ENCODE results near the gene MAPK10. TPM values are rescaled to one million over a fixed set of nuclear protein-coding genes. Genes with fewer than 3 reads are reported as not detected.

MAPK10 gene
- total RNA-seq, 1 donor from 2014 or later = 123 TPM

DNA sequence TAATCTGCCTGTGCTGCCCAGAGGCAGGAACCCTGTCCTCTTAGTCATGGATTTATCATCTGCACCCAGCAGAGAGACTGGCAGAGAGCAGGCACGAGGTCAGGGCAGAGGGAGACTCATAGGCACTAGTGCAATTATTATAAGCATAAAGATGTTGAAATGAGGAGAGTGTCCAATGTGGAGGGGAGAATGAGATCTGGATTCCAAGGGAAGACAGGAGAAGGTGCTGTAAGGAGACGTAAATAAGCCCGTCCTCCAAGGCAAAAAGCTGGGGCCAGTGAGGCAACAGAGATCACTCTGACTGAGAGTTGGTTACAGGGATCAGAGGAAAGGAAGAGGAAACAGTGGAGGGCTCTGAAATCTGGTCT lies 406.2 kb downstream of the MAPK10 start:
- no peak for DNase-seq (ENCODE audit: extremely low spot score in 2 of 2)
- H3K27me3 ChIP-seq = no peaks in the 10 kb centered on the region
- no peak for TF ChIP-seq POLR2A (IDR thresholded peaks at IDR 0.05)
- no peak for TF ChIP-seq POLR2AphosphoS5 (IDR thresholded peaks at IDR 0.05; ENCODE audit: insufficient read depth in 1 of 2, low read depth in 1 of 2)
- TF ChIP-seq, protein P1, sequence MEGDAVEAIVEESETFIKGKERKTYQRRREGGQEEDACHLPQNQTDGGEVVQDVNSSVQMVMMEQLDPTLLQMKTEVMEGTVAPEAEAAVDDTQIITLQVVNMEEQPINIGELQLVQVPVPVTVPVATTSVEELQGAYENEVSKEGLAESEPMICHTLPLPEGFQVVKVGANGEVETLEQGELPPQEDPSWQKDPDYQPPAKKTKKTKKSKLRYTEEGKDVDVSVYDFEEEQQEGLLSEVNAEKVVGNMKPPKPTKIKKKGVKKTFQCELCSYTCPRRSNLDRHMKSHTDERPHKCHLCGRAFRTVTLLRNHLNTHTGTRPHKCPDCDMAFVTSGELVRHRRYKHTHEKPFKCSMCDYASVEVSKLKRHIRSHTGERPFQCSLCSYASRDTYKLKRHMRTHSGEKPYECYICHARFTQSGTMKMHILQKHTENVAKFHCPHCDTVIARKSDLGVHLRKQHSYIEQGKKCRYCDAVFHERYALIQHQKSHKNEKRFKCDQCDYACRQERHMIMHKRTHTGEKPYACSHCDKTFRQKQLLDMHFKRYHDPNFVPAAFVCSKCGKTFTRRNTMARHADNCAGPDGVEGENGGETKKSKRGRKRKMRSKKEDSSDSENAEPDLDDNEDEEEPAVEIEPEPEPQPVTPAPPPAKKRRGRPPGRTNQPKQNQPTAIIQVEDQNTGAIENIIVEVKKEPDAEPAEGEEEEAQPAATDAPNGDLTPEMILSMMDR (IDR thresholded peaks at IDR 0.05) = no peak
- H3K4me3 ChIP-seq = no peak overlapping the region
- H3K9me3 ChIP-seq = no peaks in the 10 kb centered on the region
- H3K4me1 ChIP-seq = no peaks in the 10 kb centered on the region
- no peak overlapping the region for H3K27ac ChIP-seq
- no peaks in the 10 kb centered on the region for H3K36me3 ChIP-seq
- intact Hi-C loops (cut with DNase I) = no loop called here

DNA sequence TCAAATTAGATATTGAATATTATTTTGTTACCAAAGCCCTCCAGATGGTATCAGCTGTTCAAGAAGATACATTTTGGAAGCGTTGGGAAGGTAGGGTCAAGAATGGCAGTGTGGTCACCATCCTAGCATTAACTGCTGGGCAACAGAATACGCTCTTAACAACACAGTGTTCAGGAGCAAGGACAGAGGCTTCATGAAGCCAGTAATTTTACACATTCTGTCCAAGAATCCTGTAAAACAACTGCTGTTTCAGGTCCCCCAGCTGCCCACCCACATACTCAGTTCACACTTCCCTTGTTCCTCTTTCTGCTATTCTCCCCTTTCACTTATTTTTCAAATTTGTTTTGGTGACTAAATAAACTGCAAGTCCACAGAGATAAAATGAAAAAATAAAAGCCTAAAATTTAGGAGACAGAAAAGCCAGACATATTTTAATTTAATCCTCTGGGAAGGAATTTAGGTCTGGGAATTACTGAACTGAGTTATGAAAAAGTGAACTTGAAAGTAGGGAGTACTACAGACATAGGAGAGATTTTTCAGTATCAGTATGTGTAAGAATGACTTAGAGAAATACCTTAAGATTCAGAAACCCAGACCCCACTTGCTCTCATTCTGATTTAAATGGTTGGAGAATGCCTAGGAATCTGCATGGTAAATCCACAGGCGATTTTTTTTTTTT lies 406.7 kb downstream of the MAPK10 start:
- no peak for TF ChIP-seq POLR2AphosphoS5 (IDR thresholded peaks at IDR 0.05; ENCODE audit: insufficient read depth in 1 of 2, low read depth in 1 of 2)
- TF ChIP-seq, protein P1 (IDR thresholded peaks at IDR 0.05) = no peak
- TF ChIP-seq POLR2A (IDR thresholded peaks at IDR 0.05) = no peak
- H3K36me3 ChIP-seq = no peaks in the 10 kb centered on the region
- H3K27ac ChIP-seq = no peak overlapping the region
- no peak overlapping the region for H3K4me3 ChIP-seq
- no peak for DNase-seq (ENCODE audit: extremely low spot score in 2 of 2)
- no peaks in the 10 kb centered on the region for H3K9me3 ChIP-seq
- H3K4me1 ChIP-seq = no peaks in the 10 kb centered on the region
- intact Hi-C loops (cut with DNase I) = no loop called here
- H3K27me3 ChIP-seq = no peaks in the 10 kb centered on the region

DNA sequence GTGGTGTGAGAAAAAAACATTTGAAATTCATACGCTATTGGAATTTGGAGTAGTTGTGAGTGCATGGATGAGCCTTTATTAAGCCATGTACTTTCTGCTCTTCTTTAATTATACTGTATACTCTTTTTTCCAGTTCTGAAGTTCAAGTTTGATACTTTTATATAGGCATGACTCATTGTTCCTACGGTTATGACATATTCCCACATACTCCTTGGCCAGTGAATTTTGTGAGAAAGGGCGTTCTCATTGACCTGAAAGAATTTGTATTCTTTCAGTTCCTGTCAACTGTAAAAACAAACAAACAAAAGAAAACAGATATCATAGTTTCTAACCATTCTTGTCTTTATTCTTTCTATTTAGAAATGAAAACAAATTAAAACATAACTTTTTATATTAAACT lies 407.3 kb downstream of the MAPK10 start:
- no peak overlapping the region for H3K4me3 ChIP-seq
- TF ChIP-seq POLR2AphosphoS5 (IDR thresholded peaks at IDR 0.05; ENCODE audit: insufficient read depth in 1 of 2, low read depth in 1 of 2) (no peak), POLR2A (IDR thresholded peaks at IDR 0.05) (no peak)
- TF ChIP-seq, protein P1 (IDR thresholded peaks at IDR 0.05) = no peak
- no peaks in the 10 kb centered on the region for H3K4me1 ChIP-seq
- H3K9me3 ChIP-seq = no peaks in the 10 kb centered on the region
- no peaks in the 10 kb centered on the region for H3K36me3 ChIP-seq
- DNase-seq (ENCODE audit: extremely low spot score in 2 of 2) = no peak
- intact Hi-C loops (cut with DNase I) = no loop called here
- H3K27me3 ChIP-seq = no peaks in the 10 kb centered on the region
- H3K27ac ChIP-seq = no peak overlapping the region

DNA sequence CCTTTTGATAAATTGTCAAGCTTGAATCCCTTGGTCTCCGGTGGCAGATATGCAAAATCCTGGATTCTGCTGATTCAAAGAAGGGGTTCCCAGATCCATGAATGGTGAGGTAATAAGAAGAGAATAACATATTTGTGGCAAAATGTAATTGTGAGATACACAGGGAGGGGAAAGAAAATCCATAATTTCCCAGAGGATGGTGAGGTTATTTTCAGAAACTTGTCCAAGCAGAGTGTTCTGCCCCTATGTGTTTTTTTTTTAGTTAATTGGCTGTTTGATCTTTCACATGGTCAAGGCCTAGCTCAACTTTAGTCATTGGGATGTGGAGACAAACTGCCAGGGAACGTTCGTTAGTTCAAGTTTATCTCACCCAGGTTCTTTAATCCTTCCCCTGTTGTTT lies 408.8 kb downstream of the MAPK10 start:
- H3K4me1 ChIP-seq = no peaks in the 10 kb centered on the region
- no peaks in the 10 kb centered on the region for H3K27me3 ChIP-seq
- no peak for DNase-seq (ENCODE audit: extremely low spot score in 2 of 2)
- no peaks in the 10 kb centered on the region for H3K36me3 ChIP-seq
- intact Hi-C loops (cut with DNase I) = no loop called here
- no peak overlapping the region for H3K4me3 ChIP-seq
- no peaks in the 10 kb centered on the region for H3K9me3 ChIP-seq
- no peak overlapping the region for H3K27ac ChIP-seq
- TF ChIP-seq, protein P1 (IDR thresholded peaks at IDR 0.05) = no peak
- TF ChIP-seq POLR2AphosphoS5 (IDR thresholded peaks at IDR 0.05; ENCODE audit: insufficient read depth in 1 of 2, low read depth in 1 of 2) (no peak), POLR2A (IDR thresholded peaks at IDR 0.05) (no peak)

DNA sequence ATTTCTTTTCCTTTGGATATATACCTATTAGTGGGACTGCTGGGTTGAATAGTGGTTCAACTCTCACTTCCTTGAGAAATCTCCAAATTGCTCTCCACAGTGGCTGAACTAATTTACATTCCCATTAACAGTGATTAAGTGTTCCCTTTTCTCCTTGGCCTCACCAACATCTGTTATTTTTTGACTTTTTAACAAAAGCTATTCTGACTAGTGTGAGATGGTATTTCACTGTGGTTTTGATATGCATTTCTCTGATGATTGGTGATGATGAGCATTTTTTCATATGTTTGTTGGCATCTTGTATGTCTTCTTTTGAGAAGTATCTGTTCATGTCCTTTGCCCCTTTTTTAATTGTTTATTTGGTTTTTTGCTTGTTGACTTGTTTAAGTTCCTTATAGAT lies 413.0 kb downstream of the MAPK10 start:
- TF ChIP-seq, protein P1 (IDR thresholded peaks at IDR 0.05) = no peak
- TF ChIP-seq POLR2AphosphoS5 (IDR thresholded peaks at IDR 0.05; ENCODE audit: insufficient read depth in 1 of 2, low read depth in 1 of 2) (no peak), POLR2A (IDR thresholded peaks at IDR 0.05) (no peak)
- no peaks in the 10 kb centered on the region for H3K4me1 ChIP-seq

More for the DNA sequence above, 413.0 kb downstream of the MAPK10 start:
- no peak overlapping the region for H3K4me3 ChIP-seq
- intact Hi-C loops (cut with DNase I) = no loop called here
- no peak overlapping the region for H3K27ac ChIP-seq
- no peaks in the 10 kb centered on the region for H3K9me3 ChIP-seq
- DNase-seq (ENCODE audit: extremely low spot score in 2 of 2) = no peak
- H3K27me3 ChIP-seq = no peaks in the 10 kb centered on the region
- no peaks in the 10 kb centered on the region for H3K36me3 ChIP-seq
